Transverse colon (tissue), 3 donors: ENCODE results near the gene ADAMTS8.

ENCODE experiments used
- EP300 ChIP-seq: sonication (generic); formaldehyde crosslinking; IDR thresholded peaks from one replicate; pipeline ENCODE4 v1.6.1; 2017; ENCODE audit warnings: antibody characterized with exemption, low read depth
- TF ChIP-seq, protein P1 (sequence below), 5 experiments: fragments of 200-600 bp in 3 of 5; fragments of 450-650 bp in 2 of 5; sonication (generic) in 3 of 5; IDR thresholded peaks; 1 replicate in 2 of 5; 2 replicates in 3 of 5; pipeline ENCODE4 v1.5.1; 2016 to 2017; ENCODE audit warnings: antibody characterized with exemption in 5 of 5, inconsistent platforms in 3 of 5, mild to moderate bottlenecking in 2 of 5, moderate library complexity in 1 of 5

DNA sequence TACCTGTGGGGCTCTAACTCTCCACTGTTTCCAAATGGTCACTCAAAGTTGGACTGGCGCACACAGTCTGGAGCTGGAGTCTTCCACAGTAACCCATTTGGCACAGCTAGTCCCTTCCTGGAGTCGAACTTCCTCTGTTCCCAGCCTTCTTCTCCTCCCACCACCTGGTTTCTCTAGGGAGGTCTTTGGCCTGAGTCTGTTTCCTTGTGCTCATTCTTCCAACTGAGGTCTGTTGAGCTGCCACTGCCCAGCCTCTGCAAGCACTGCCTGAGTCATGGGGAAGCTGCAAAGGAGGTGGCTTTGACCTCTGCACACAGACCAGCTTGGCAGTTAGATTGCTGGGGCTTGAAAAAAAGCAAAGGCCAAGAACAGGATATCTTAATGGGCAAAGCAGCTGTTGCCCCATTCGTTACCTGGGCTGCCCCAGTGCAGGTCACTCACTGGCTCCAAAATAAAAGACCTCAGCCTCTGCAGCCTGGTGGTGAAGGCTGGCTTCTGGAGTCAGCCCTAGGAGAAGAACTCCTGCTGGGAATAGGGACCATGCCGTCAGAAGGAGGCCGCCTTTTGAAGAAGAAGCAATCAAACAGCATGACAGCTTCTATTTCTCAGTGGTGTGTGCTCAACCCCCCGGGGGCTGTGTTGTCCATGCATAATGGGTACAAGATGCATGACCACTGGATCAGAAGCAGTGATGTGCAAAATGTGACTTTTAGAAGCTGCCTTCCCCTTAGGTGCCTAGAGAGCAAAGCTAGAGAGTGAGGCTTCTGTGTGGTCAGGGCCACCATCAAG is 23.0 kb upstream of the ADAMTS8 start:
- TF ChIP-seq, protein P1, sequence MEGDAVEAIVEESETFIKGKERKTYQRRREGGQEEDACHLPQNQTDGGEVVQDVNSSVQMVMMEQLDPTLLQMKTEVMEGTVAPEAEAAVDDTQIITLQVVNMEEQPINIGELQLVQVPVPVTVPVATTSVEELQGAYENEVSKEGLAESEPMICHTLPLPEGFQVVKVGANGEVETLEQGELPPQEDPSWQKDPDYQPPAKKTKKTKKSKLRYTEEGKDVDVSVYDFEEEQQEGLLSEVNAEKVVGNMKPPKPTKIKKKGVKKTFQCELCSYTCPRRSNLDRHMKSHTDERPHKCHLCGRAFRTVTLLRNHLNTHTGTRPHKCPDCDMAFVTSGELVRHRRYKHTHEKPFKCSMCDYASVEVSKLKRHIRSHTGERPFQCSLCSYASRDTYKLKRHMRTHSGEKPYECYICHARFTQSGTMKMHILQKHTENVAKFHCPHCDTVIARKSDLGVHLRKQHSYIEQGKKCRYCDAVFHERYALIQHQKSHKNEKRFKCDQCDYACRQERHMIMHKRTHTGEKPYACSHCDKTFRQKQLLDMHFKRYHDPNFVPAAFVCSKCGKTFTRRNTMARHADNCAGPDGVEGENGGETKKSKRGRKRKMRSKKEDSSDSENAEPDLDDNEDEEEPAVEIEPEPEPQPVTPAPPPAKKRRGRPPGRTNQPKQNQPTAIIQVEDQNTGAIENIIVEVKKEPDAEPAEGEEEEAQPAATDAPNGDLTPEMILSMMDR (IDR thresholded peaks at IDR 0.05): no peak
- no peak for TF ChIP-seq EP300
